ENCODE results near the gene PNMA8C. TPM values are rescaled to one million over a fixed set of nuclear protein-coding genes. Genes with fewer than 3 reads are reported as not detected.
"Not testable (repeated sequence)": the region's sequence is repeated elsewhere in the genome, so short reads cannot be mapped to it uniquely, and the experiment has no call there.

The PNMA8C gene
- total RNA-seq, 1 donor from 2014 or later, result not detected

DNA sequence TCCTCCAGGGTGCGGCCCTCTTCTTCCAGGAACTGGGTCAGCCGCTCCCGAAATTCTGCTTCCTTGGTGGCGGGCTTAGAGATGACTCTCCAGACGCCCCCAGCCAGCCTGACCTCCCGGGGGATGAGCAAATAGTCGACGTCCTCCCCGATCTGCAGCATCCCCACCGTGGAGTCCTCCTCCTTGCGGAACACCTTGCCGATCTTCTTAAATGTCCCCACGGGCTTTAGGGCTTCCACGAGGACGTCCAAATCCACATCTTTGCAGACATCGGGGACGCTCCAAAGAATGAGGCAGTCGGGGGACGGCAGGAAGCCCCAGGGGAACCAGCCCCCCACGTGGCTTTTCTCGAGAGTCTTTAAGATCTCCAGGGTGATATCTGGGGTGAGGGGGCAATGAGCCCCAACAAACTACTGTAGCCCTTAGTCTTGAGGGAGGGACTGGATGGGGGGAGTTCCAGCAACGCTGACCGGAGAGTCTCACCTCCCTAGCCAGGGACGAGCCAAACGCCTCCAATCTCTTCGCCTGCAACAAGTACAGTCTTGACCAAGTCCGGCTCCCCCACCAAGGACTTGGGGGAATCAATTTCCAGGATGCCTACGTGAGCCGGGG is 16.0 kb downstream of the PNMA8C start:
- DNase-seq (ENCODE audit: extremely low read depth, low read depth, low spot score), result no peak

GRCh38 chr19:46411925-46412649 is 16.6 kb downstream of the PNMA8C start:
- no peak for DNase-seq (ENCODE audit: extremely low read depth, low read depth, low spot score)

- DNase-seq (ENCODE audit: extremely low read depth, low read depth, low spot score), result no peak
Measured at GRCh38 chr19:46411088-46411924, 17.4 kb downstream of the PNMA8C start.

- DNase-seq (ENCODE audit: extremely low read depth, low read depth, low spot score), result no peak
Measured at GRCh38 chr19:46410205-46411087, 18.3 kb downstream of the PNMA8C start.

DNA sequence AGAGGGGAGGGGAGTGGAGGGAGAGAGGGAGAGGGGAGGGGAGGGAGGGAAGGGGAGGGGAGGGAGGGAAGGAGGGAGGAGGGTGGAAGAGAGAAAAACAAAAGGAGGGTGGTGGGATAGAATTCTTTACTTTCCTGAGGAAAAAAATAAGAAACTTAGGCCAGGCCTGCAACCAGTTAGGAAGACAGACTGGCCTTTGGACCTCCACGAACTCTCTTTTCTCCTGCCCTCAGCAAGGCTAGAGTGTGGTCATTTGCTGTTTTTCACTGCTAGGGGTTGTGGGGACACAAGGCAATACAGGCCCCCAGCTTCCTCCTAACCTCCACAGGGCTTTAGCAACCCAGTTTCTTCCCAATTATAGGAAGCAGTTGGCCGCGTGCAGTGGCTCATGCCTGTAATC is 19.5 kb downstream of the PNMA8C start:
- DNase-seq (ENCODE audit: extremely low read depth, low read depth, low spot score), result no peak

- no peak for DNase-seq (ENCODE audit: extremely low read depth, low read depth, low spot score)
Measured at GRCh38 chr19:46408664-46409039, 20.1 kb downstream of the PNMA8C start.

DNA sequence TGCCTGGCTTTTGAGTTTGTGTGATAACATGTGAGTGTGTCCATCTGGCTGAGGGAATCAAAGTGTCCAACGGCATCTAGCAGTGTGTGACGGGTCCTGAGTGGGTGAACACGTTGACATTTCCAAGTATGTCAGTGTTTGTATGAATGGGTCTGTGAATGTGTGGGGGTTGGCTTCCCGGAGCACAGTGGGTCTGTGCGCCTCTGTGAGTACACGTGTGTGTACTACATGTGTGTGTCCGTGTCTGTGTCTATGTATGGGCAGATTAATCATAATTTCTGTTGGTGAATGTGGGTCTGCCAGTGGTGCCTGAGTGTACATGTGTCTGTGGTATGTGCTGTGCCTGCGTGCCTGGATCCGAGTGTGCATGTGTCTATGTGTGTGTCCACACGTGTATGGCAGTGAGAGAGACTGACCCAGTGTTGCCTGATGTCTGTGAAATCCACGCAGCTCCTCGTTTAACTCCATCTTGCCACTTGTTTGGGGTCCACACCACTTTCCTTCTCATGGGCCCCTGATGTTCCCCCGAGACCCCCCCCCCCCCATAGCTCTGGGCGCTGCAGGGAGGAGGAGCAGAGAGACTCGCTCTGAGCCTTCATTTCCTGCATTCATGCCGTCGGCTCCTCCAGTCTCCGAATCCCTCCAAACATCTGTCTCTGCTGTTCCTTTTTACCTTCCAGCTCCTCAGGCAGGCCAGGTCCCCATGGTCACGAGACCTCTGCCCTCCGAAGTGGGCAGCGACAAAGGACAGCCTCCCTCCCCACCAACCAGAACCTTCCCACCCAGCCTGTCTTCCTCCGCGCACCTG is 20.7 kb downstream of the PNMA8C start:
- DNase-seq (ENCODE audit: extremely low read depth, low read depth, low spot score), result no peak

- DNase-seq (ENCODE audit: extremely low read depth, low read depth, low spot score), result no peak
Measured at GRCh38 chr19:46406976-46407375, 21.8 kb downstream of the PNMA8C start.

DNA sequence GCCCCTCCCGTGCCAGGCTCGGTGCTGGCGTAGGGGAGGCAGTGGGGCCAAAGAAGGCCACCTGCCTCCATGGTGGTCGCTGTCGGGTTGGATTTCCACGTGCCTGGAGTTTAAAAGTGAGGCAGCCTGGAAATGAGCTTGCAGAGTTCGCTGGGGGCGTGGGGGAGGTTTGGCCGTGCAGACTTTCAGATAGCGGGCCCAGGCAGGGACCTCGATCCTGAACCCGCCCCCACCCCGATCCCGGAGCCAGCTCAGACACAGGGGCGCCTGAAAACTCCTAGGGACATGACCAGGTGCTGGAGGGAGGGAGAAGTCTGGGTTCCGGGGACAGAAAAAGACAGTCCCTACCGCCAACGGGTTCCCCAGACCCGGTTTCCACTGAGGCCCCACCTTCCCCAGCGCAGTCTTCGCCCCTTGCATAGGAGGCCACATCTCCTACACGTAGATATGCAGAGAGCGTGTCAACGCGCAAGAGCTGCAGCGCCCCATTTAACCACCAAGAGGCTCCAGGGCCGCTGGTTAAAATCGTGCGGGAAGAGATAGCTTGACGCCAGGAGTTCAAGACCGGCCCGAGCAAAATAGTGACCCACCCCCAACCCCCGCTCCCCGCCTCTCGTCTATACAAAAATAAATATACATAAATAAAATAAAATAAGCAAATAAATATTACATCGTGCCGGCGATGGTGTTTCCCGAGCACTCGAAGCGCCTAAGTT is 23.8 kb downstream of the PNMA8C start:
- DNase-seq (ENCODE audit: extremely low read depth, low read depth, low spot score), result no peak

DNA sequence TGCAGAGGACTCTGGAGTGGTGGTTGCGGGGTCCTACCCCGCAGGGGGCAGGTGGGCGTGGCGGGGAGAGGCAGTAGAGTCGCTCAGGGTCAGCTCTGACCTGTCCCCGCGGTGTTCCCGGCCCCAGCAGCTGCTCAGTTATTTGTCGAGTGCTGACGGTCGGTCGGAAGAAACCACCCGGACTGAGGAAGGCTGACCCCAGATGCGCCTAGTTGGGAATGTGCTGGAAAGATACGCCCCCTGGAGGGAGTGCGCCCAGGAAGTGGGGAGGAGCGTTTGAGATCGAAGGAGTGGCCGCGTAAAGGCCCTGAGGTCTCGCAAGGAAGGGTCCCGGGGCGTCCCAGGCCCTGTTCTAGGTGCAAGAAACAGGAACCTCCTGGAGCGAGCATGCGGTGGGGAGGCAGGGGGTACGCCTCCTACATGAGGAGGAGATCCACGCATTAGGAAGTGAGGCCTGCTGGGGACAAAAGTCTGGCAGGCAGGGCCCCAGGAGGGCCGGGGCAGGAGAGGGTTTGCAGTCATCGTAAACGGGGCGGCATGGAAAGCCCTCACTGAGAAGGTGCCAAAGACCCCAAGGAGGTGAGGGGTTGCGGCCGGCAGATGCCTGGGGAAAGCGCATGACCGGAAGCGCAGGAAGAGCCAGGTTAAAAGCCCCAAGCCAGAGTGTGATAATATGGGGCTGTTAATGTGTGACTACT is 24.5 kb downstream of the PNMA8C start:
- no peak for DNase-seq (ENCODE audit: extremely low read depth, low read depth, low spot score)

GRCh38 chr19:46402725-46403124 is 26.0 kb downstream of the PNMA8C start:
- DNase-seq (ENCODE audit: extremely low read depth, low read depth, low spot score), result no peak

- not testable (repeated sequence) for DNase-seq (ENCODE audit: extremely low read depth, low read depth, low spot score)
Measured at GRCh38 chr19:46397801-46398479, 30.8 kb downstream of the PNMA8C start.

- DNase-seq (ENCODE audit: extremely low read depth, low read depth, low spot score), result no peak
Measured at GRCh38 chr19:46394402-46394797, 34.3 kb downstream of the PNMA8C start.

- DNase-seq (ENCODE audit: extremely low read depth, low read depth, low spot score), result no peak
Measured at GRCh38 chr19:46393456-46394401, 35.0 kb downstream of the PNMA8C start.

DNA sequence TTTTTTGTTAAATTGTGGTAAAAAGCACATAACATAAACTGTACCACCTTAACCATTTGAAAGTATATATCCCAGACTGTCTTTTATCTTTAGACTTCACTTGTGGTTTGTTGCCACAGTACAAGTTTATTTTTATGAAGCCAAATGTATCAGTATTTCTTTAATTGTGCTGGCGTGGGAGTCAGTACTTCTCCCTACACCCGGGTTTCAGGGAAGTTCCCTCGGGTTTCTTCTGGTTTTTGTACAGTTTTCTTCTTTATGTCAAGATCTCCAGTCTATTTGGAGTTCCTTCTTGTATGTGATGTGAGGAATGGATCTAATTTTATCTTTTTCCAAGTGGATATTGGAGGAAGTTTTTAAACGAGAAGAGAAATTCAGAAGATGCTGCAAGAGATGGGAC is 35.9 kb downstream of the PNMA8C start:
- DNase-seq (ENCODE audit: extremely low read depth, low read depth, low spot score), result no peak

GRCh38 chr19:46392252-46392801 is 36.4 kb downstream of the PNMA8C start:
- no peak for DNase-seq (ENCODE audit: extremely low read depth, low read depth, low spot score)
